Measurements from ENCODE around the gene TLE2. TPM values are rescaled to one million over a fixed set of nuclear protein-coding genes. Genes with fewer than 3 reads are reported as not detected.

The TLE2 gene
- total RNA-seq, 1 donor from 2014 or later = 53.2 TPM

- Histone ChIP-seq H3K36me3 (peaks cover 64% of the 10 kb centered on the region), H3K4me3 (peak overlapping the region; percentile 35), H3K27ac (replicated peaks) (peak overlapping the region; percentile 97)
These were observed 29.1 kb upstream of the TLE2 start for GRCh38 chr19:3058009-3058820.

GRCh38 chr19:3057275-3057714 is 28.2 kb upstream of the TLE2 start:
- Histone ChIP-seq H3K27ac (replicated peaks) (peak overlapping the region; percentile 97), H3K4me3 (peak overlapping the region; percentile 35), H3K4me1 (peaks cover 66% of the 10 kb centered on the region), H3K9me3 (replicated peaks) (no peaks in the 10 kb centered on the region), H3K27me3 (ENCODE audit: low read depth) (no peaks in the 10 kb centered on the region), H3K36me3 (peaks cover 70% of the 10 kb centered on the region)
- DNase-seq = peak; percentile 88
- peak; percentile 31 for TF ChIP-seq CTCF (IDR thresholded peaks at IDR 0.05; ENCODE audit: borderline replicate concordance)
- intact Hi-C loops (cut with micrococcal nuclease) = no loop called here

More at GRCh38 chr19:3058009-3058820, 29.1 kb upstream of the TLE2 start:
- peaks cover 73% of the 10 kb centered on the region for H3K4me1 ChIP-seq
- no peak for TF ChIP-seq CTCF (IDR thresholded peaks at IDR 0.05; ENCODE audit: borderline replicate concordance)
- H3K27me3 ChIP-seq (ENCODE audit: low read depth) = no peaks in the 10 kb centered on the region
- no peak for DNase-seq
- intact Hi-C loops (cut with micrococcal nuclease) = no loop called here
- no peaks in the 10 kb centered on the region for H3K9me3 ChIP-seq (replicated peaks)

GRCh38 chr19:3056417-3057088 is 27.5 kb upstream of the TLE2 start:
- H3K36me3 ChIP-seq = peaks cover 70% of the 10 kb centered on the region
- H3K4me1 ChIP-seq = peaks cover 66% of the 10 kb centered on the region
- H3K4me3 ChIP-seq = peak overlapping the region; percentile 35
- intact Hi-C loops (cut with micrococcal nuclease) = no loop called here
- peak overlapping the region; percentile 97 for H3K27ac ChIP-seq (replicated peaks)
- H3K27me3 ChIP-seq (ENCODE audit: low read depth) = no peaks in the 10 kb centered on the region
- no peak for DNase-seq
- H3K9me3 ChIP-seq (replicated peaks) = no peaks in the 10 kb centered on the region
- TF ChIP-seq CTCF (IDR thresholded peaks at IDR 0.05; ENCODE audit: borderline replicate concordance) = no peak

- Histone ChIP-seq H3K27ac (replicated peaks) (peak overlapping the region; percentile 97), H3K4me1 (peaks cover 59% of the 10 kb centered on the region), H3K36me3 (peaks cover 70% of the 10 kb centered on the region), H3K4me3 (no peak overlapping the region), H3K27me3 (ENCODE audit: low read depth) (no peaks in the 10 kb centered on the region), H3K9me3 (replicated peaks) (no peaks in the 10 kb centered on the region)
- TF ChIP-seq CTCF (IDR thresholded peaks at IDR 0.05; ENCODE audit: borderline replicate concordance) = no peak
- intact Hi-C loops (cut with micrococcal nuclease) = no loop called here
- no peak for DNase-seq
These were observed 26.8 kb upstream of the TLE2 start for GRCh38 chr19:3055741-3056416.

- H3K9me3 ChIP-seq (replicated peaks) = no peaks in the 10 kb centered on the region
- H3K36me3 ChIP-seq = peaks cover 70% of the 10 kb centered on the region
- intact Hi-C loops (cut with micrococcal nuclease) = no loop called here
- H3K4me3 ChIP-seq = no peak overlapping the region
- no peaks in the 10 kb centered on the region for H3K27me3 ChIP-seq (ENCODE audit: low read depth)
- peak overlapping the region; percentile 97 for H3K27ac ChIP-seq (replicated peaks)
- DNase-seq = no peak
- peaks cover 52% of the 10 kb centered on the region for H3K4me1 ChIP-seq
- TF ChIP-seq CTCF (IDR thresholded peaks at IDR 0.05; ENCODE audit: borderline replicate concordance) = no peak
These were observed 26.1 kb upstream of the TLE2 start for GRCh38 chr19:3054972-3055740.

All from left ventricle myocardium inferior (tissue), 1 donor.